WTC11 (cell line): Measurements from ENCODE around the gene STX8. TPM values are rescaled to one million over a fixed set of nuclear protein-coding genes. Genes with fewer than 3 reads are reported as not detected.

Source experiments
- ATAC-seq: fragments of 200-7000 bp; cut with Tn5 transposase; 2 replicates; pipeline ENCODE4 v1.10.0; 2021; ENCODE audit warnings: mild to moderate bottlenecking, moderate library complexity
- CTCF ChIA-PET: fragments of 300-600 bp; sonication (Branson Sonifier 250); formaldehyde crosslinking; loops from one replicate; lab custom pipeline; 2021; ENCODE audit warnings: antibody characterized with exemption; lab: Charles Lee
- POLR2A ChIA-PET: fragments of 350-600 bp; sonication (Branson Sonifier 250); formaldehyde crosslinking; loops from one replicate; lab custom pipeline; 2021; ENCODE audit warnings: antibody characterized with exemption; lab: Charles Lee
- DNase-seq: peaks from one replicate; pipeline ENCODE4 v3.0.0; 2021; ENCODE audit warnings: low spot score
- H3K27ac Mint-ChIP-seq: 2 replicates; pipeline ENCODE4 v1.8.0; 2021; ENCODE audit warnings: mixed read lengths
- H3K27me3 Mint-ChIP-seq: 2 replicates; pipeline ENCODE4 v1.8.0; 2021; ENCODE audit warnings: low read depth, mild to moderate bottlenecking, moderate library complexity, mixed read lengths
- H3K36me3 Mint-ChIP-seq: 2 replicates; pipeline ENCODE4 v1.8.0; 2021; ENCODE audit warnings: mixed read lengths
- H3K4me1 Mint-ChIP-seq: 2 replicates; pipeline ENCODE4 v1.8.0; 2022; ENCODE audit warnings: mixed read lengths
- H3K4me3 Mint-ChIP-seq: 2 replicates; pipeline ENCODE4 v1.8.0; 2021; ENCODE audit warnings: mild to moderate bottlenecking, moderate library complexity, mixed read lengths
- H3K9me3 Mint-ChIP-seq: 2 replicates; pipeline ENCODE4 v1.8.0; 2021; ENCODE audit warnings: mixed read lengths
- FOXJ3 ChIP-seq: sonication (generic); formaldehyde crosslinking; IDR thresholded peaks from 2 replicates; pipeline ENCODE4 v1.9.0; 2021; ENCODE audit warnings: missing genetic modification reagents, mild to moderate bottlenecking, borderline replicate concordance
- GTF2I ChIP-seq: fragments of 250-450 bp; sonication (Bioruptor Pico); conservative IDR thresholded peaks from 2 replicates; pipeline ENCODE4 v1.4.0; 2021; ENCODE audit warnings: mild to moderate bottlenecking
- JUN ChIP-seq: sonication (generic); formaldehyde crosslinking; IDR thresholded peaks from 2 replicates; pipeline ENCODE4 v1.8.0; 2023; ENCODE audit warnings: mild to moderate bottlenecking, missing genetic modification reagents
- NFE2L1 ChIP-seq: sonication (generic); formaldehyde crosslinking; IDR thresholded peaks from 2 replicates; pipeline ENCODE4 v1.8.1; 2023; ENCODE audit warnings: missing genetic modification reagents
- OVOL2 ChIP-seq: fragments of 250-450 bp; sonication (Bioruptor Pico); IDR thresholded peaks from 2 replicates; pipeline ENCODE4 v1.9.0; 2021; ENCODE audit warnings: mild to moderate bottlenecking, borderline replicate concordance
- ZNF138 ChIP-seq: sonication (generic); formaldehyde crosslinking; conservative IDR thresholded peaks from 2 replicates; pipeline ENCODE4 v1.8.1; 2022; ENCODE audit warnings: mild to moderate bottlenecking, moderate library complexity, missing genetic modification reagents
- ZNF219 ChIP-seq: sonication (generic); formaldehyde crosslinking; IDR thresholded peaks from 2 replicates; pipeline ENCODE4 v1.8.0; 2023; ENCODE audit warnings: missing genetic modification reagents, mild to moderate bottlenecking, borderline replicate concordance
- ZNF232 ChIP-seq: sonication (generic); formaldehyde crosslinking; IDR thresholded peaks from 2 replicates; pipeline ENCODE4 v1.8.0; 2022; ENCODE audit warnings: mild to moderate bottlenecking, missing genetic modification reagents
- ZNF317 ChIP-seq: sonication (generic); formaldehyde crosslinking; IDR thresholded peaks from 2 replicates; pipeline ENCODE4 v1.8.1; 2023; ENCODE audit warnings: low read depth, mild to moderate bottlenecking, moderate library complexity, missing genetic modification reagents, borderline replicate concordance
- ZNF416 ChIP-seq: fragments of 250-450 bp; sonication (Bioruptor Pico); IDR thresholded peaks from 2 replicates; pipeline ENCODE4 v1.9.0; 2021; ENCODE audit warnings: mild to moderate bottlenecking, inconsistent platforms
- total RNA-seq: library from RNA; stranded (reverse); gene quantifications from 3 replicates; pipeline ENCODE4 v1.2.3, GENCODE V29; 2021
- TF ChIP-seq, protein P1 (sequence below): sonication (generic); formaldehyde crosslinking; IDR thresholded peaks from 2 replicates; pipeline ENCODE4 v1.8.1; 2022; ENCODE audit warnings: missing genetic modification reagents, borderline replicate concordance
- TF ChIP-seq, protein P2 (sequence below): sonication (generic); formaldehyde crosslinking; IDR thresholded peaks from 2 replicates; pipeline ENCODE4 v1.8.1; 2023; ENCODE audit warnings: mild to moderate bottlenecking, missing genetic modification reagents, moderate library complexity
- TF ChIP-seq, protein P3 (sequence below): fragments of 250-450 bp; sonication (Bioruptor Pico); IDR thresholded peaks from 2 replicates; pipeline ENCODE4 v1.9.0; 2021; ENCODE audit warnings: mild to moderate bottlenecking, borderline replicate concordance
- TF ChIP-seq, protein P4 (sequence below): sonication (generic); formaldehyde crosslinking; IDR thresholded peaks from 2 replicates; pipeline ENCODE4 v1.8.0; 2022; ENCODE audit warnings: mild to moderate bottlenecking, missing genetic modification reagents
- TF ChIP-seq, protein P5 (sequence below): fragments of 200-600 bp; IDR thresholded peaks from 2 replicates; pipeline ENCODE4 v1.8.0; 2022; ENCODE audit warnings: antibody characterized with exemption
- TF ChIP-seq, protein P6 (sequence below): sonication (generic); formaldehyde crosslinking; IDR thresholded peaks from 2 replicates; pipeline ENCODE4 v1.8.1; 2023; ENCODE audit warnings: mild to moderate bottlenecking, missing genetic modification reagents
- TF ChIP-seq, protein P7 (sequence below): sonication (generic); formaldehyde crosslinking; IDR thresholded peaks from 2 replicates; pipeline ENCODE4 v1.8.1; 2022; ENCODE audit warnings: mild to moderate bottlenecking, missing genetic modification reagents, moderate library complexity, borderline replicate concordance
- TF ChIP-seq, protein P8 (sequence below): sonication (generic); formaldehyde crosslinking; conservative IDR thresholded peaks from 2 replicates; pipeline ENCODE4 v1.8.1; 2023; ENCODE audit warnings: mild to moderate bottlenecking, low read depth, missing genetic modification reagents, moderate library complexity

Gene STX8
- total RNA-seq, 1 experiment from 2014 or later = 39.9 TPM

DNA sequence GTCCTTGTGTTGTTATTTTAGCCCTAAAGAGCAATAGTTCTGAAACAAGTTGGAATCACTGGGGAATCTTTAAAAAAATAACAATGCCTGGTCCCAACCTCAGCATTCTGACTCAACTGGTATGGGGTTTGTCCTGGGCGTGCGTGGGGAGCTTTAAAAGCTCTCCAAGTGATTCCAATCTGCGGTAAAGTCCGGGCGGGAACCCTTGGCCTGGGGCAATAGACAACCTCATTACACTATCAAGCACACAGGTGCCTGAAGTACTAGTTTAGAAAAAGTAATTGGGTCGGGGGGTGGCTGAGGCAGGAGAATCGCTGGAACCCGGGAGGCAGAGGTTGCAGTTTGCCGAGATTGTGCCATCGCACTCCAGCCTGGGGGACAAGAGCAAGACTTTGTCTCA lies 4.4 kb downstream of the STX8 start:
- POLR2A ChIA-PET = no interaction called here
- no peaks in the 10 kb centered on the region for H3K27me3 Mint-ChIP-seq
- peaks cover 12% of the 10 kb centered on the region for H3K36me3 Mint-ChIP-seq
- CTCF ChIA-PET = no interaction called here
- H3K27ac Mint-ChIP-seq = no peak overlapping the region
- TF ChIP-seq, protein P1, sequence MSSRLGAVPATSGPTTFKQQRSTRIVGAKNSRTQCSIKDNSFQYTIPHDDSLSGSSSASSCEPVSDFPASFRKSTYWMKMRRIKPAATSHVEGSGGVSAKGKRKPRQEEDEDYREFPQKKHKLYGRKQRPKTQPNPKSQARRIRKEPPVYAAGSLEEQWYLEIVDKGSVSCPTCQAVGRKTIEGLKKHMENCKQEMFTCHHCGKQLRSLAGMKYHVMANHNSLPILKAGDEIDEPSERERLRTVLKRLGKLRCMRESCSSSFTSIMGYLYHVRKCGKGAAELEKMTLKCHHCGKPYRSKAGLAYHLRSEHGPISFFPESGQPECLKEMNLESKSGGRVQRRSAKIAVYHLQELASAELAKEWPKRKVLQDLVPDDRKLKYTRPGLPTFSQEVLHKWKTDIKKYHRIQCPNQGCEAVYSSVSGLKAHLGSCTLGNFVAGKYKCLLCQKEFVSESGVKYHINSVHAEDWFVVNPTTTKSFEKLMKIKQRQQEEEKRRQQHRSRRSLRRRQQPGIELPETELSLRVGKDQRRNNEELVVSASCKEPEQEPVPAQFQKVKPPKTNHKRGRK (CRISPR knock-in tag) = no peak
- TF ChIP-seq, protein P2, sequence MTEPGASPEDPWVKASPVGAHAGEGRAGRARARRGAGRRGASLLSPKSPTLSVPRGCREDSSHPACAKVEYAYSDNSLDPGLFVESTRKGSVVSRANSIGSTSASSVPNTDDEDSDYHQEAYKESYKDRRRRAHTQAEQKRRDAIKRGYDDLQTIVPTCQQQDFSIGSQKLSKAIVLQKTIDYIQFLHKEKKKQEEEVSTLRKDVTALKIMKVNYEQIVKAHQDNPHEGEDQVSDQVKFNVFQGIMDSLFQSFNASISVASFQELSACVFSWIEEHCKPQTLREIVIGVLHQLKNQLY = no peak
- no peak for TF ChIP-seq ZNF219 (CRISPR knock-in tag)
- TF ChIP-seq, protein P3, sequence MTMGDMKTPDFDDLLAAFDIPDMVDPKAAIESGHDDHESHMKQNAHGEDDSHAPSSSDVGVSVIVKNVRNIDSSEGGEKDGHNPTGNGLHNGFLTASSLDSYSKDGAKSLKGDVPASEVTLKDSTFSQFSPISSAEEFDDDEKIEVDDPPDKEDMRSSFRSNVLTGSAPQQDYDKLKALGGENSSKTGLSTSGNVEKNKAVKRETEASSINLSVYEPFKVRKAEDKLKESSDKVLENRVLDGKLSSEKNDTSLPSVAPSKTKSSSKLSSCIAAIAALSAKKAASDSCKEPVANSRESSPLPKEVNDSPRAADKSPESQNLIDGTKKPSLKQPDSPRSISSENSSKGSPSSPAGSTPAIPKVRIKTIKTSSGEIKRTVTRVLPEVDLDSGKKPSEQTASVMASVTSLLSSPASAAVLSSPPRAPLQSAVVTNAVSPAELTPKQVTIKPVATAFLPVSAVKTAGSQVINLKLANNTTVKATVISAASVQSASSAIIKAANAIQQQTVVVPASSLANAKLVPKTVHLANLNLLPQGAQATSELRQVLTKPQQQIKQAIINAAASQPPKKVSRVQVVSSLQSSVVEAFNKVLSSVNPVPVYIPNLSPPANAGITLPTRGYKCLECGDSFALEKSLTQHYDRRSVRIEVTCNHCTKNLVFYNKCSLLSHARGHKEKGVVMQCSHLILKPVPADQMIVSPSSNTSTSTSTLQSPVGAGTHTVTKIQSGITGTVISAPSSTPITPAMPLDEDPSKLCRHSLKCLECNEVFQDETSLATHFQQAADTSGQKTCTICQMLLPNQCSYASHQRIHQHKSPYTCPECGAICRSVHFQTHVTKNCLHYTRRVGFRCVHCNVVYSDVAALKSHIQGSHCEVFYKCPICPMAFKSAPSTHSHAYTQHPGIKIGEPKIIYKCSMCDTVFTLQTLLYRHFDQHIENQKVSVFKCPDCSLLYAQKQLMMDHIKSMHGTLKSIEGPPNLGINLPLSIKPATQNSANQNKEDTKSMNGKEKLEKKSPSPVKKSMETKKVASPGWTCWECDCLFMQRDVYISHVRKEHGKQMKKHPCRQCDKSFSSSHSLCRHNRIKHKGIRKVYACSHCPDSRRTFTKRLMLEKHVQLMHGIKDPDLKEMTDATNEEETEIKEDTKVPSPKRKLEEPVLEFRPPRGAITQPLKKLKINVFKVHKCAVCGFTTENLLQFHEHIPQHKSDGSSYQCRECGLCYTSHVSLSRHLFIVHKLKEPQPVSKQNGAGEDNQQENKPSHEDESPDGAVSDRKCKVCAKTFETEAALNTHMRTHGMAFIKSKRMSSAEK = no peak
- no peak for TF ChIP-seq GTF2I (CRISPR knock-in tag)
- no peak for TF ChIP-seq NFE2L1 (CRISPR knock-in tag)
- TF ChIP-seq, protein P4, sequence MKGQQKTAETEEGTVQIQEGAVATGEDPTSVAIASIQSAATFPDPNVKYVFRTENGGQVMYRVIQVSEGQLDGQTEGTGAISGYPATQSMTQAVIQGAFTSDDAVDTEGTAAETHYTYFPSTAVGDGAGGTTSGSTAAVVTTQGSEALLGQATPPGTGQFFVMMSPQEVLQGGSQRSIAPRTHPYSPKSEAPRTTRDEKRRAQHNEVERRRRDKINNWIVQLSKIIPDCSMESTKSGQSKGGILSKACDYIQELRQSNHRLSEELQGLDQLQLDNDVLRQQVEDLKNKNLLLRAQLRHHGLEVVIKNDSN (CRISPR knock-in tag) = no peak
- TF ChIP-seq, protein P5, sequence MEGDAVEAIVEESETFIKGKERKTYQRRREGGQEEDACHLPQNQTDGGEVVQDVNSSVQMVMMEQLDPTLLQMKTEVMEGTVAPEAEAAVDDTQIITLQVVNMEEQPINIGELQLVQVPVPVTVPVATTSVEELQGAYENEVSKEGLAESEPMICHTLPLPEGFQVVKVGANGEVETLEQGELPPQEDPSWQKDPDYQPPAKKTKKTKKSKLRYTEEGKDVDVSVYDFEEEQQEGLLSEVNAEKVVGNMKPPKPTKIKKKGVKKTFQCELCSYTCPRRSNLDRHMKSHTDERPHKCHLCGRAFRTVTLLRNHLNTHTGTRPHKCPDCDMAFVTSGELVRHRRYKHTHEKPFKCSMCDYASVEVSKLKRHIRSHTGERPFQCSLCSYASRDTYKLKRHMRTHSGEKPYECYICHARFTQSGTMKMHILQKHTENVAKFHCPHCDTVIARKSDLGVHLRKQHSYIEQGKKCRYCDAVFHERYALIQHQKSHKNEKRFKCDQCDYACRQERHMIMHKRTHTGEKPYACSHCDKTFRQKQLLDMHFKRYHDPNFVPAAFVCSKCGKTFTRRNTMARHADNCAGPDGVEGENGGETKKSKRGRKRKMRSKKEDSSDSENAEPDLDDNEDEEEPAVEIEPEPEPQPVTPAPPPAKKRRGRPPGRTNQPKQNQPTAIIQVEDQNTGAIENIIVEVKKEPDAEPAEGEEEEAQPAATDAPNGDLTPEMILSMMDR = no peak
- no peak overlapping the region for H3K4me3 Mint-ChIP-seq
- no peak for ATAC-seq
- peaks cover 7% of the 10 kb centered on the region for H3K9me3 Mint-ChIP-seq
- no peaks in the 10 kb centered on the region for H3K4me1 Mint-ChIP-seq
- DNase-seq = no peak

DNA sequence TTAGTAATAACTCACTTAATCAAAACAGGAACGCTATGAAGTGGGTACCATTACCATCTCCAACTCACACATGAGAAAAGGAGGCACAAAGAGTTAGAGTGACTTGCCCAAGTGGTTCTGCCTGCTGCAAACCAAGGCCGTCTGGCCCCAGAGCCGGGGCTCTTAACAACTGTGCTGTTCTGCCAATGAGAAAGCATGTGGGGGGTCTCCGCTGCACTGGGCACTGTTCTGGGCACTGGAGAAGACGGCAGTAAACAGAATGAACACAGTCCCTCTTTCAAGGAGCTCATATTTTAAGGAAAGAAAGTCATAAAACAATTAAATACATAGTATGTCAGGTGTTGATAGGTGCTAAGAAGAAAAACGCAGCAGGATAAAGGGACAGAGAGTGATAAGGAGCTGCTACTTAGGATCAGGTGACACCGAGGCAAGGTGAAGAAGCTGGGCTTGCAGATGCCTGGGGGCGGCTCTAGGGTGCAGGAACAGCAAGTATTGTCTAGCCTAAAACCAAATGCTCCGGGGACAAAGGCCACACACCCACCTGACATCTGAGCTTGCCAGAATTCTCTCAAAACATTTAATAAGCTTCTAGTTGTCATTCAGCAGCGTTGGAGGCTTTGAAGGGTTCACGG lies 6.5 kb downstream of the STX8 start:
- Mint-ChIP-seq H3K27ac (0 out of 2 replicates have a peak overlapping the region, but pooled peaks have one; percentile 9), H3K4me1 (no peaks in the 10 kb centered on the region), H3K36me3 (peaks cover 12% of the 10 kb centered on the region), H3K4me3 (no peak overlapping the region), H3K27me3 (no peaks in the 10 kb centered on the region), H3K9me3 (peaks cover 7% of the 10 kb centered on the region)
- CTCF ChIA-PET = no interaction called here
- ATAC-seq (no peak), DNase-seq (no peak)
- POLR2A ChIA-PET = no interaction called here
- TF ChIP-seq ZNF232 (CRISPR knock-in tag) = no peak
- TF ChIP-seq, protein P6, sequence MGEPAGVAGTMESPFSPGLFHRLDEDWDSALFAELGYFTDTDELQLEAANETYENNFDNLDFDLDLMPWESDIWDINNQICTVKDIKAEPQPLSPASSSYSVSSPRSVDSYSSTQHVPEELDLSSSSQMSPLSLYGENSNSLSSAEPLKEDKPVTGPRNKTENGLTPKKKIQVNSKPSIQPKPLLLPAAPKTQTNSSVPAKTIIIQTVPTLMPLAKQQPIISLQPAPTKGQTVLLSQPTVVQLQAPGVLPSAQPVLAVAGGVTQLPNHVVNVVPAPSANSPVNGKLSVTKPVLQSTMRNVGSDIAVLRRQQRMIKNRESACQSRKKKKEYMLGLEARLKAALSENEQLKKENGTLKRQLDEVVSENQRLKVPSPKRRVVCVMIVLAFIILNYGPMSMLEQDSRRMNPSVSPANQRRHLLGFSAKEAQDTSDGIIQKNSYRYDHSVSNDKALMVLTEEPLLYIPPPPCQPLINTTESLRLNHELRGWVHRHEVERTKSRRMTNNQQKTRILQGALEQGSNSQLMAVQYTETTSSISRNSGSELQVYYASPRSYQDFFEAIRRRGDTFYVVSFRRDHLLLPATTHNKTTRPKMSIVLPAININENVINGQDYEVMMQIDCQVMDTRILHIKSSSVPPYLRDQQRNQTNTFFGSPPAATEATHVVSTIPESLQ (CRISPR knock-in tag) = no peak
- TF ChIP-seq, protein P7, sequence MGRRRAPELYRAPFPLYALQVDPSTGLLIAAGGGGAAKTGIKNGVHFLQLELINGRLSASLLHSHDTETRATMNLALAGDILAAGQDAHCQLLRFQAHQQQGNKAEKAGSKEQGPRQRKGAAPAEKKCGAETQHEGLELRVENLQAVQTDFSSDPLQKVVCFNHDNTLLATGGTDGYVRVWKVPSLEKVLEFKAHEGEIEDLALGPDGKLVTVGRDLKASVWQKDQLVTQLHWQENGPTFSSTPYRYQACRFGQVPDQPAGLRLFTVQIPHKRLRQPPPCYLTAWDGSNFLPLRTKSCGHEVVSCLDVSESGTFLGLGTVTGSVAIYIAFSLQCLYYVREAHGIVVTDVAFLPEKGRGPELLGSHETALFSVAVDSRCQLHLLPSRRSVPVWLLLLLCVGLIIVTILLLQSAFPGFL (CRISPR knock-in tag) = no peak
- TF ChIP-seq ZNF416 (CRISPR knock-in tag) = no peak
- TF ChIP-seq FOXJ3 (CRISPR knock-in tag) = no peak
- TF ChIP-seq JUN (CRISPR knock-in tag) = no peak
- no peak for TF ChIP-seq OVOL2
- TF ChIP-seq, protein P8, sequence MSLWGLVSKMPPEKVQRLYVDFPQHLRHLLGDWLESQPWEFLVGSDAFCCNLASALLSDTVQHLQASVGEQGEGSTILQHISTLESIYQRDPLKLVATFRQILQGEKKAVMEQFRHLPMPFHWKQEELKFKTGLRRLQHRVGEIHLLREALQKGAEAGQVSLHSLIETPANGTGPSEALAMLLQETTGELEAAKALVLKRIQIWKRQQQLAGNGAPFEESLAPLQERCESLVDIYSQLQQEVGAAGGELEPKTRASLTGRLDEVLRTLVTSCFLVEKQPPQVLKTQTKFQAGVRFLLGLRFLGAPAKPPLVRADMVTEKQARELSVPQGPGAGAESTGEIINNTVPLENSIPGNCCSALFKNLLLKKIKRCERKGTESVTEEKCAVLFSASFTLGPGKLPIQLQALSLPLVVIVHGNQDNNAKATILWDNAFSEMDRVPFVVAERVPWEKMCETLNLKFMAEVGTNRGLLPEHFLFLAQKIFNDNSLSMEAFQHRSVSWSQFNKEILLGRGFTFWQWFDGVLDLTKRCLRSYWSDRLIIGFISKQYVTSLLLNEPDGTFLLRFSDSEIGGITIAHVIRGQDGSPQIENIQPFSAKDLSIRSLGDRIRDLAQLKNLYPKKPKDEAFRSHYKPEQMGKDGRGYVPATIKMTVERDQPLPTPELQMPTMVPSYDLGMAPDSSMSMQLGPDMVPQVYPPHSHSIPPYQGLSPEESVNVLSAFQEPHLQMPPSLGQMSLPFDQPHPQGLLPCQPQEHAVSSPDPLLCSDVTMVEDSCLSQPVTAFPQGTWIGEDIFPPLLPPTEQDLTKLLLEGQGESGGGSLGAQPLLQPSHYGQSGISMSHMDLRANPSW (CRISPR knock-in tag) = no peak
- TF ChIP-seq ZNF317 (CRISPR knock-in tag) = no peak
- TF ChIP-seq ZNF138 (CRISPR knock-in tag) = no peak
